IMR-90 (cell line): ENCODE data around the gene KLHL9.

Experiments
- MAZ ChIP-seq: IDR thresholded peaks from 2 replicates; pipeline ENCODE4 v1.6.1; 2012; ENCODE audit warnings: low read depth, mild to moderate bottlenecking, low read length, improper control_type of control experiment, moderate library complexity, borderline replicate concordance
- MXI1 ChIP-seq: IDR thresholded peaks from 2 replicates; pipeline ENCODE4 v1.6.1; 2012; ENCODE audit warnings: low read depth, mild to moderate bottlenecking, low read length, moderate library complexity, borderline replicate concordance
- RAD21 ChIP-seq: IDR thresholded peaks from 2 replicates; pipeline ENCODE4 v1.6.1; 2012; ENCODE audit warnings: low read length, improper control_type of control experiment
- RFX5 ChIP-seq: IDR thresholded peaks from 2 replicates; pipeline ENCODE4 v1.8.0; 2012; ENCODE audit warnings: low read depth, mild to moderate bottlenecking, low read length, moderate library complexity
- TF ChIP-seq, protein P1 (sequence below): conservative IDR thresholded peaks from 2 replicates; pipeline ENCODE4 v1.5.1; 2012; ENCODE audit warnings: mild to moderate bottlenecking, low read depth, low read length, improper control_type of control experiment

DNA sequence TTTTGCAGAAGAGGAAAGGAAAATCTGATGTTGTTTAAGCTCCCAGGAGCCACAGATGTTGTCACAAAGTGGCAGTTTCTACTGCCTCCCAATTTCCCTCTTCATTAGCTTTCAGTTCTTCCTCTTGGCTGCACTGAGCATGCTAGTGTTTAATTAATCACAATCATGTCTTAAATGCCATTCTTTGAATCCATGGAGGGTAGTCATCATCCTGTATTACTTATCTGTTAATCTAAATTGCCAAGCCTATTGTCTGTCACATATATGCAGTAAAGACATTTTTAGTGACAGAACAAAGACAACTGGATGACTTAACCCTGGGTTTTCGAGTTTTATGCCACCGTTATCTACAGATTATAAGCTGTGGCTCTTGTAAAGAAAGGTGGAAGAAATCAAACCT is 14.7 kb downstream of the KLHL9 start:
- TF ChIP-seq MXI1: no peak
- TF ChIP-seq, protein P1, sequence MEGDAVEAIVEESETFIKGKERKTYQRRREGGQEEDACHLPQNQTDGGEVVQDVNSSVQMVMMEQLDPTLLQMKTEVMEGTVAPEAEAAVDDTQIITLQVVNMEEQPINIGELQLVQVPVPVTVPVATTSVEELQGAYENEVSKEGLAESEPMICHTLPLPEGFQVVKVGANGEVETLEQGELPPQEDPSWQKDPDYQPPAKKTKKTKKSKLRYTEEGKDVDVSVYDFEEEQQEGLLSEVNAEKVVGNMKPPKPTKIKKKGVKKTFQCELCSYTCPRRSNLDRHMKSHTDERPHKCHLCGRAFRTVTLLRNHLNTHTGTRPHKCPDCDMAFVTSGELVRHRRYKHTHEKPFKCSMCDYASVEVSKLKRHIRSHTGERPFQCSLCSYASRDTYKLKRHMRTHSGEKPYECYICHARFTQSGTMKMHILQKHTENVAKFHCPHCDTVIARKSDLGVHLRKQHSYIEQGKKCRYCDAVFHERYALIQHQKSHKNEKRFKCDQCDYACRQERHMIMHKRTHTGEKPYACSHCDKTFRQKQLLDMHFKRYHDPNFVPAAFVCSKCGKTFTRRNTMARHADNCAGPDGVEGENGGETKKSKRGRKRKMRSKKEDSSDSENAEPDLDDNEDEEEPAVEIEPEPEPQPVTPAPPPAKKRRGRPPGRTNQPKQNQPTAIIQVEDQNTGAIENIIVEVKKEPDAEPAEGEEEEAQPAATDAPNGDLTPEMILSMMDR: no peak
- no peak for TF ChIP-seq RAD21
- TF ChIP-seq MAZ: no peak
- TF ChIP-seq RFX5: no peak
